Caco-2 (cell line): ENCODE data around the gene PLOD2. TPM values are rescaled to one million over a fixed set of nuclear protein-coding genes. Genes with fewer than 3 reads are reported as not detected.

Experiments
- BruUV-seq: library from RNA; stranded (reverse); fragments of 400-500 nt; replicated peaks from 2 replicates; lab custom pipeline; 2021; lab: Mats Ljungman, UMichigan
- CTCF ChIA-PET: fragments of 300-600 bp; sonication (Branson Sonifier 250); formaldehyde crosslinking; loops from one replicate; lab custom pipeline; 2022; ENCODE audit warnings: antibody characterized with exemption; lab: Charles Lee
- POLR2A ChIA-PET: fragments of 300-600 bp; sonication (Branson Sonifier 250); formaldehyde crosslinking; loops from one replicate; lab custom pipeline; 2022; ENCODE audit warnings: antibody characterized with exemption; lab: Charles Lee
- DNase-seq, 2 experiments: peaks; one replicate each; pipeline versions ENCODE4 v3.0.0 to v3.0.0-alpha.2; 2020 to 2022
- H3K27me3 ChIP-seq: replicated peaks from 2 replicates; pipeline ENCODE4 v1.6.0; 2011; ENCODE audit warnings: low read length; ENCODE audit not compliant: control insufficient read depth, insufficient read depth
- H3K36me3 ChIP-seq: 2 replicates; pipeline ENCODE4 v1.5.1; 2011; ENCODE audit warnings: low read length; ENCODE audit not compliant: control insufficient read depth, insufficient read depth
- H3K4me1 ChIP-seq: fragments of 250-450 bp; sonication (Bioruptor Pico); 2 replicates; pipeline ENCODE4 v1.5.1; 2020; ENCODE audit warnings: mild to moderate bottlenecking
- H3K4me3 ChIP-seq: 2 replicates; pipeline ENCODE4 v1.5.1; 2011; ENCODE audit warnings: low read depth, mild to moderate bottlenecking, control low read depth, low read length
- H3K9me3 ChIP-seq: fragments of 250-450 bp; sonication (Bioruptor Pico); 2 replicates; pipeline ENCODE4 v1.5.1; 2020; ENCODE audit warnings: mild to moderate bottlenecking, moderate library complexity
- H3K27ac Mint-ChIP-seq: one replicate; pipeline ENCODE4 v1.8.0; 2022; ENCODE audit warnings: mixed read lengths; ENCODE audit not compliant: unreplicated experiment
- H3K27me3 Mint-ChIP-seq: one replicate; pipeline ENCODE4 v1.8.0; 2022; ENCODE audit warnings: mixed read lengths; ENCODE audit not compliant: insufficient read depth, unreplicated experiment
- H3K36me3 Mint-ChIP-seq: one replicate; pipeline ENCODE4 v1.8.0; 2022; ENCODE audit warnings: mild to moderate bottlenecking, mixed read lengths; ENCODE audit not compliant: insufficient read depth, unreplicated experiment
- H3K4me1 Mint-ChIP-seq: one replicate; pipeline ENCODE4 v1.8.0; 2022; ENCODE audit warnings: low read depth, mixed read lengths; ENCODE audit not compliant: unreplicated experiment
- H3K4me3 Mint-ChIP-seq: one replicate; pipeline ENCODE4 v1.8.0; 2022; ENCODE audit warnings: mild to moderate bottlenecking, moderate library complexity, mixed read lengths; ENCODE audit not compliant: unreplicated experiment
- H3K9me3 Mint-ChIP-seq: one replicate; pipeline ENCODE4 v1.8.0; 2022; ENCODE audit warnings: mixed read lengths; ENCODE audit not compliant: unreplicated experiment
- CTCF ChIP-seq, 2 experiments: fragments of 200-600 bp in 1 of 2; IDR thresholded peaks; 1 replicate in 1 of 2; 2 replicates in 1 of 2; pipeline versions ENCODE4 v1.5.1 to v1.8.0; 2011 to 2022; ENCODE audit warnings: antibody characterized with exemption in 1 of 2, control low read depth in 1 of 2, inconsistent platforms in 1 of 2, low read depth in 1 of 2, low read length in 1 of 2, mild to moderate bottlenecking in 1 of 2, moderate library complexity in 1 of 2; ENCODE audit not compliant: insufficient read depth in 1 of 2, severe bottlenecking in 1 of 2, unreplicated experiment in 1 of 2
- intact Hi-C: fragments of 100-400 bp; cut with micrococcal nuclease; formaldehyde crosslinking; loops from one replicate; pipeline ENCODE4 v1.10.0; 2022; ENCODE audit not compliant: unreplicated experiment
- total RNA-seq: library from RNA; stranded (reverse); gene quantifications from 2 replicates; pipeline ENCODE4 v1.2.3, GENCODE V29; 2022

PLOD2 gene
- total RNA-seq, 1 experiment from 2014 or later = 53.1 TPM

GRCh38 chr3:146044046-146044445 is 116.9 kb downstream of the PLOD2 start:
- no peak overlapping the region for H3K27ac Mint-ChIP-seq
- no peaks in the 10 kb centered on the region for H3K36me3 ChIP-seq

GRCh38 chr3:146040630-146041029 is 120.4 kb downstream of the PLOD2 start:
- Mint-ChIP-seq H3K4me3 (no peak overlapping the region), H3K4me1 (no peaks in the 10 kb centered on the region), H3K9me3 (peaks cover 9% of the 10 kb centered on the region), H3K27me3 (no peaks in the 10 kb centered on the region), H3K36me3 (no peaks in the 10 kb centered on the region), H3K27ac (no peak overlapping the region)
- POLR2A ChIA-PET = no interaction called here
- no peaks in the 10 kb centered on the region for H3K4me1 ChIP-seq
- DNase-seq = no peak
- H3K9me3 ChIP-seq = no peaks in the 10 kb centered on the region
- BruUV-seq = no TSS peak
- TF ChIP-seq CTCF (IDR thresholded peaks at IDR 0.05; ENCODE audit: insufficient read depth in 1 of 2, low read depth in 1 of 2, low read length in 1 of 2, severe bottlenecking in 1 of 2, unreplicated experiment in 1 of 2) = no peak
- CTCF ChIA-PET = no interaction called here
- intact Hi-C loops = no loop called here
- no peak overlapping the region for H3K4me3 ChIP-seq
- H3K27me3 ChIP-seq = no peaks in the 10 kb centered on the region
- H3K36me3 ChIP-seq = no peaks in the 10 kb centered on the region

More at GRCh38 chr3:146044046-146044445, 116.9 kb downstream of the PLOD2 start:
- no peak for TF ChIP-seq CTCF (IDR thresholded peaks at IDR 0.05; ENCODE audit: insufficient read depth in 1 of 2, low read depth in 1 of 2, low read length in 1 of 2, severe bottlenecking in 1 of 2, unreplicated experiment in 1 of 2)
- H3K27me3 Mint-ChIP-seq = no peaks in the 10 kb centered on the region
- H3K9me3 ChIP-seq = no peaks in the 10 kb centered on the region
- H3K4me3 Mint-ChIP-seq = no peak overlapping the region
- BruUV-seq = no TSS peak
- no peak overlapping the region for H3K4me3 ChIP-seq
- H3K4me1 ChIP-seq = no peaks in the 10 kb centered on the region
- H3K4me1 Mint-ChIP-seq = no peaks in the 10 kb centered on the region
- H3K27me3 ChIP-seq = no peaks in the 10 kb centered on the region
- peaks cover 18% of the 10 kb centered on the region for H3K9me3 Mint-ChIP-seq
- intact Hi-C loops = no loop called here
- no peak for DNase-seq
- H3K36me3 Mint-ChIP-seq = no peaks in the 10 kb centered on the region
- ChIA-PET POLR2A (no interaction called here), CTCF (no interaction called here)

GRCh38 chr3:146037697-146038096 is 123.3 kb downstream of the PLOD2 start:
- Mint-ChIP-seq H3K4me1 (no peaks in the 10 kb centered on the region), H3K9me3 (no peaks in the 10 kb centered on the region), H3K4me3 (no peak overlapping the region), H3K27ac (no peak overlapping the region), H3K36me3 (no peaks in the 10 kb centered on the region), H3K27me3 (no peaks in the 10 kb centered on the region)
- no peak for DNase-seq
- intact Hi-C loops = no loop called here
- ChIA-PET POLR2A (no interaction called here), CTCF (no interaction called here)
- H3K27me3 ChIP-seq = no peaks in the 10 kb centered on the region
- TF ChIP-seq CTCF (IDR thresholded peaks at IDR 0.05; ENCODE audit: insufficient read depth in 1 of 2, low read depth in 1 of 2, low read length in 1 of 2, severe bottlenecking in 1 of 2, unreplicated experiment in 1 of 2) = no peak
- no peaks in the 10 kb centered on the region for H3K9me3 ChIP-seq
- BruUV-seq = no TSS peak
- H3K4me3 ChIP-seq = no peak overlapping the region
- H3K36me3 ChIP-seq = no peaks in the 10 kb centered on the region
- no peaks in the 10 kb centered on the region for H3K4me1 ChIP-seq
